Measurements from ENCODE around the gene HSD17B7.

DNA sequence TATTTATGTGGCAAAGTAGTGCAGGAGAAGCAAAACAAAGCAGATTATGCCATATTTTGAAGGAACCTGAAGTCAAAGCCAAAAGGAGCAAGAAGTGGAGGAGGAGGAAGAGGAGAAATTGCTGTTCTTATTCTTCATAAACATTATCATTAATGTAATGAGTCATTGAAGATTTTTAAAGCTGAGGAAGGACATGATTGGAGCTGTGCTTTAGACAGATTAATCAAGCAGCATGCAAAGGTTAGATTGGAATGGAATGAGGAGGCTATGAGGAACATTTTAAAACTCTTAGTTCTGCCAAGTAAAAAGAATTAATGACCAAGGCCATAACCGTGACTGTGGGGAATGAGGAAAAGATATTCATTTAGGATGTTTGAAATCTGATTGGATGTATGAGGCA lies 33.0 kb upstream of the HSD17B7 start:
- TF ChIP-seq, protein P1, sequence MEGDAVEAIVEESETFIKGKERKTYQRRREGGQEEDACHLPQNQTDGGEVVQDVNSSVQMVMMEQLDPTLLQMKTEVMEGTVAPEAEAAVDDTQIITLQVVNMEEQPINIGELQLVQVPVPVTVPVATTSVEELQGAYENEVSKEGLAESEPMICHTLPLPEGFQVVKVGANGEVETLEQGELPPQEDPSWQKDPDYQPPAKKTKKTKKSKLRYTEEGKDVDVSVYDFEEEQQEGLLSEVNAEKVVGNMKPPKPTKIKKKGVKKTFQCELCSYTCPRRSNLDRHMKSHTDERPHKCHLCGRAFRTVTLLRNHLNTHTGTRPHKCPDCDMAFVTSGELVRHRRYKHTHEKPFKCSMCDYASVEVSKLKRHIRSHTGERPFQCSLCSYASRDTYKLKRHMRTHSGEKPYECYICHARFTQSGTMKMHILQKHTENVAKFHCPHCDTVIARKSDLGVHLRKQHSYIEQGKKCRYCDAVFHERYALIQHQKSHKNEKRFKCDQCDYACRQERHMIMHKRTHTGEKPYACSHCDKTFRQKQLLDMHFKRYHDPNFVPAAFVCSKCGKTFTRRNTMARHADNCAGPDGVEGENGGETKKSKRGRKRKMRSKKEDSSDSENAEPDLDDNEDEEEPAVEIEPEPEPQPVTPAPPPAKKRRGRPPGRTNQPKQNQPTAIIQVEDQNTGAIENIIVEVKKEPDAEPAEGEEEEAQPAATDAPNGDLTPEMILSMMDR (conservative IDR thresholded peaks at IDR 0.05): no peak
- TF ChIP-seq EZH2 (IDR thresholded peaks at IDR 0.05; ENCODE audit: low read depth): no peak

Measured in PC-9 (cell line).